SK-N-SH (cell line): Measurements from ENCODE around the gene GNB1L. TPM values are rescaled to one million over a fixed set of nuclear protein-coding genes. Genes with fewer than 3 reads are reported as not detected.

Source experiments
- CTCF ChIA-PET: fragments of 300-600, 350-600 bp; formaldehyde crosslinking; extraction: SDS; loops from one replicate; lab custom pipeline; 2021; lab: Yijun Ruan, JAX
- POLR2A ChIA-PET: fragments of 350-600 bp; sonication (Branson Sonifier 250); formaldehyde crosslinking; extraction: SDS; loops from one replicate; lab custom pipeline; 2020; ENCODE audit warnings: antibody characterized with exemption, inconsistent platforms; lab: Yijun Ruan, JAX
- DNase-seq: peaks from one replicate; pipeline ENCODE4 v3.0.0; 2012
- H2AFZ ChIP-seq: fragments of 200-600 bp; sonication (generic); 2 replicates; pipeline ENCODE4 v1.8.1; 2016; ENCODE audit warnings: antibody characterized with exemption, mild to moderate bottlenecking, low read depth
- H3F3A ChIP-seq: fragments of 200-600 bp; sonication (generic); replicated peaks from 2 replicates; pipeline ENCODE3; 2016; ENCODE audit warnings: antibody characterized with exemption, mild to moderate bottlenecking; ENCODE audit not compliant: insufficient read depth
- H3K27ac ChIP-seq, 2 experiments: fragments of 200-500 bp in 1 of 2; fragments of 200-600 bp in 1 of 2; sonication (Bioruptor generic) in 1 of 2; sonication (generic), shearing (Covaris generic) in 1 of 2; 2 replicates each; pipeline versions ENCODE4 v1.5.1 to v1.6.1; 2014 to 2016; ENCODE audit warnings: low read depth in 2 of 2, inconsistent platforms in 1 of 2, low read length in 1 of 2, mild to moderate bottlenecking in 1 of 2, mixed read lengths in 1 of 2
- H3K27me3 ChIP-seq: fragments of 200-600 bp; sonication (generic), shearing (Covaris generic); 2 replicates; pipeline ENCODE4 v1.6.1; 2016; ENCODE audit warnings: mixed run types; ENCODE audit not compliant: insufficient read depth
- H3K36me3 ChIP-seq, 2 experiments: fragments of 200-500 bp in 1 of 2; fragments of 200-600 bp in 1 of 2; sonication (Bioruptor generic) in 1 of 2; sonication (generic) in 1 of 2; replicated peaks in 1 of 2; 2 replicates each; pipeline versions ENCODE3 to v1.5.1; 2014 to 2016; ENCODE audit warnings: low read length in 1 of 2, mild to moderate bottlenecking in 1 of 2; ENCODE audit not compliant: insufficient read depth in 2 of 2, control insufficient read depth in 1 of 2
- H3K4me1 ChIP-seq, 2 experiments: fragments of 200-500 bp in 1 of 2; fragments of 200-600 bp in 1 of 2; sonication (Bioruptor generic) in 1 of 2; sonication (generic), shearing (Covaris generic) in 1 of 2; 2 replicates each; pipeline versions ENCODE4 v1.5.1 to v1.6.1; 2014 to 2016; ENCODE audit warnings: low read depth in 1 of 2, low read length in 1 of 2, mixed run types in 1 of 2; ENCODE audit not compliant: insufficient read depth in 2 of 2, control insufficient read depth in 1 of 2
- H3K4me2 ChIP-seq: fragments of 200-600 bp; sonication (generic), shearing (Covaris generic); 2 replicates; pipeline ENCODE4 v1.6.1; 2017; ENCODE audit warnings: mixed run types
- H3K4me3 ChIP-seq, 2 experiments: fragments of 200-500 bp in 1 of 2; fragments of 200-600 bp in 1 of 2; sonication (Bioruptor generic) in 1 of 2; sonication (generic), shearing (Covaris generic) in 1 of 2; 2 replicates each; pipeline versions ENCODE4 v1.5.1 to v1.8.1; 2014 to 2016; ENCODE audit warnings: low read depth in 2 of 2, inconsistent platforms in 1 of 2, low read length in 1 of 2, mild to moderate bottlenecking in 1 of 2, mixed read lengths in 1 of 2, moderate library complexity in 1 of 2
- H3K79me2 ChIP-seq: fragments of 200-600 bp; sonication (generic); 2 replicates; pipeline ENCODE4 v1.8.1; 2017; ENCODE audit warnings: mild to moderate bottlenecking; ENCODE audit not compliant: insufficient read depth
- H3K9ac ChIP-seq: fragments of 200-600 bp; sonication (generic); 2 replicates; pipeline ENCODE4 v1.6.1; 2017; ENCODE audit warnings: mixed run types
- H3K9me2 ChIP-seq: fragments of 200-600 bp; sonication (generic); 2 replicates; pipeline ENCODE4 v1.6.1; 2017; ENCODE audit warnings: mixed run types
- H3K9me3 ChIP-seq: fragments of 200-600 bp; sonication (generic); 2 replicates; pipeline ENCODE4 v1.6.1; 2017; ENCODE audit warnings: mixed run types, mild to moderate bottlenecking, moderate library complexity
- H4K20me1 ChIP-seq: fragments of 200-600 bp; sonication (generic); 2 replicates; pipeline ENCODE4 v1.6.1; 2017; ENCODE audit warnings: mild to moderate bottlenecking, mixed run types; ENCODE audit not compliant: insufficient read depth
- CHD2 ChIP-seq: fragments of 150-350 bp; IDR thresholded peaks from 2 replicates; pipeline ENCODE4 v1.6.1; 2018; ENCODE audit warnings: low read length; ENCODE audit not compliant: partially characterized antibody
- EP300 ChIP-seq, 2 experiments: IDR thresholded peaks; 2 replicates each; pipeline versions ENCODE4 v1.4.0 to v1.6.1; 2012; ENCODE audit warnings: borderline replicate concordance in 1 of 2, low read depth in 1 of 2, low read length in 1 of 2
- FOSL2 ChIP-seq: IDR thresholded peaks from 2 replicates; pipeline ENCODE4 v1.4.0; 2012; ENCODE audit warnings: low read depth, mild to moderate bottlenecking, moderate library complexity, borderline replicate concordance
- GATA2 ChIP-seq: sonication (generic); formaldehyde crosslinking; IDR thresholded peaks from 2 replicates; pipeline ENCODE4 v1.5.0; 2020; ENCODE audit warnings: mild to moderate bottlenecking, missing genetic modification reagents
- JUND ChIP-seq: IDR thresholded peaks from 2 replicates; pipeline ENCODE4 v1.4.0; 2012
- MEF2A ChIP-seq: IDR thresholded peaks from 2 replicates; pipeline ENCODE4 v1.4.0; 2012; ENCODE audit warnings: low read depth, borderline replicate concordance
- MXI1 ChIP-seq: IDR thresholded peaks from 2 replicates; pipeline ENCODE4 v1.6.1; 2012; ENCODE audit warnings: mild to moderate bottlenecking, low read depth, low read length, improper control_type of control experiment
- NFIC ChIP-seq: IDR thresholded peaks from 2 replicates; pipeline ENCODE4 v1.4.0; 2012; ENCODE audit warnings: borderline replicate concordance
- RFX5 ChIP-seq: IDR thresholded peaks from 2 replicates; pipeline ENCODE4 v1.6.1; 2012; ENCODE audit warnings: mild to moderate bottlenecking, improper control_type of control experiment, low read length
- RXRA ChIP-seq: IDR thresholded peaks from 2 replicates; pipeline ENCODE4 v1.4.0; 2012; ENCODE audit warnings: low read depth, mild to moderate bottlenecking, borderline replicate concordance
- SIN3A ChIP-seq: IDR thresholded peaks from 2 replicates; pipeline ENCODE4 v1.6.1; 2012; ENCODE audit warnings: low read depth, mild to moderate bottlenecking, low read length, moderate library complexity, borderline replicate concordance
- SMC3 ChIP-seq: IDR thresholded peaks from 2 replicates; pipeline ENCODE4 v1.6.1; 2012; ENCODE audit warnings: low read depth, low read length, improper control_type of control experiment
- TAF1 ChIP-seq: IDR thresholded peaks from 2 replicates; pipeline ENCODE4 v1.6.1; 2012; ENCODE audit warnings: low read depth, mild to moderate bottlenecking, low read length, moderate library complexity, borderline replicate concordance
- YY1 ChIP-seq: IDR thresholded peaks from 2 replicates; pipeline ENCODE4 v1.4.0; 2012; ENCODE audit warnings: low read depth, mild to moderate bottlenecking
- whole genome bisulfite sequencing: methylation state at CpG from one replicate; pipeline ENCODE4 v1.1.6; 2017; ENCODE audit warnings: low lambda C conversion rate; 5-methylcytosine and 5-hydroxymethylcytosine counted together
- polyA plus RNA-seq, 3 experiments: library from polyadenylated mRNA; depleted of rRNA; stranded (reverse); fragments of >200 nt; gene quantifications; 2 replicates each; pipeline ENCODE4 v1.2.3, GENCODE V29; 2012
- TF ChIP-seq, protein P1 (sequence below): fragments of 150-350 bp; IDR thresholded peaks from 2 replicates; pipeline ENCODE4 v1.6.1; 2016; ENCODE audit warnings: mild to moderate bottlenecking, low read depth, low read length
- TF ChIP-seq, protein P2 (sequence below): fragments of 200-600 bp; sonication (generic); IDR thresholded peaks from 2 replicates; pipeline ENCODE4 v1.6.1; 2017; ENCODE audit warnings: antibody characterized with exemption, mild to moderate bottlenecking, moderate library complexity
- TF ChIP-seq, protein P3 (sequence below): IDR thresholded peaks from 2 replicates; pipeline ENCODE4 v1.4.0; 2012; ENCODE audit warnings: low read depth, borderline replicate concordance
- TF ChIP-seq, protein P4 (sequence below): fragments of 150-350 bp; IDR thresholded peaks from 2 replicates; pipeline ENCODE4 v1.6.1; 2017; ENCODE audit warnings: antibody characterized with exemption, low read length, low read depth, borderline replicate concordance

Gene GNB1L
- polyA plus RNA-seq, 1 of the 3 experiments (the other 2 are of a cell fraction), result 5.9 TPM

DNA sequence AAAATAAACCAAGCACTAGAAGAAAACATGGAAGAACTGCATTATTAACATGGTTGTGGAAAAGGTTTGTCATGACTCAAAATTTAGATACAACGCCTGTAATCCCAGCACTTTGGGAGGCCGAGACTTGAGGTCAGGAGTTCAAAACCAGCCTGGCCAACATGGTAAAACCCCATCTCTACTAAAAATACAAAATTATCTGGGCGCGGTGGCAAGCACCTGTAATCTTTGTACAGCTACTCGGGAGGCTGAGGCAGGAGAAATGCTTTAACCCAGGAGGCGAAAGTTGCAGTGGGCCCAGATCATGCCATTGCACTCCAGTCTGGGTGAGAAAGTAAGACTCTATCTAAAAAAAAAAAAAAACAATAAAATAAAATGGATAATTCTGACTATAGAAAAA lies 23.7 kb downstream of the GNB1L start:
- WGBS, result 94% methylated on average over 6 of the region's 6 CpGs
- Histone ChIP-seq H3K79me2 (peaks cover 10% of the 10 kb centered on the region; the same call in 1 of the 2 replicates), H3K9me3 (no peaks in the 10 kb centered on the region), H3K36me3 (peaks cover 0 to 8% of the 10 kb centered on the region in 2 experiments), H3K9ac (no peak overlapping the region), H3K4me2 (no peak overlapping the region), H3K9me2 (no peaks in the 10 kb centered on the region), H3K27ac (no peak overlapping the region), H3K27me3 (no peaks in the 10 kb centered on the region), H2AFZ (no peak overlapping the region), H3F3A (no peaks in the 10 kb centered on the region), H4K20me1 (no peaks in the 10 kb centered on the region), H3K4me3 (no peak overlapping the region), H3K4me1 (no peaks in the 10 kb centered on the region; a peak in 2 of 4 replicates)
- no peak for DNase-seq
- TF ChIP-seq YY1 (no peak), RFX5 (no peak), MEF2A (no peak), RXRA (no peak), MXI1 (no peak)
- TF ChIP-seq, protein P1, sequence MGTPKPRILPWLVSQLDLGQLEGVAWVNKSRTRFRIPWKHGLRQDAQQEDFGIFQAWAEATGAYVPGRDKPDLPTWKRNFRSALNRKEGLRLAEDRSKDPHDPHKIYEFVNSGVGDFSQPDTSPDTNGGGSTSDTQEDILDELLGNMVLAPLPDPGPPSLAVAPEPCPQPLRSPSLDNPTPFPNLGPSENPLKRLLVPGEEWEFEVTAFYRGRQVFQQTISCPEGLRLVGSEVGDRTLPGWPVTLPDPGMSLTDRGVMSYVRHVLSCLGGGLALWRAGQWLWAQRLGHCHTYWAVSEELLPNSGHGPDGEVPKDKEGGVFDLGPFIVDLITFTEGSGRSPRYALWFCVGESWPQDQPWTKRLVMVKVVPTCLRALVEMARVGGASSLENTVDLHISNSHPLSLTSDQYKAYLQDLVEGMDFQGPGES, result no peak
- TF ChIP-seq, protein P2, sequence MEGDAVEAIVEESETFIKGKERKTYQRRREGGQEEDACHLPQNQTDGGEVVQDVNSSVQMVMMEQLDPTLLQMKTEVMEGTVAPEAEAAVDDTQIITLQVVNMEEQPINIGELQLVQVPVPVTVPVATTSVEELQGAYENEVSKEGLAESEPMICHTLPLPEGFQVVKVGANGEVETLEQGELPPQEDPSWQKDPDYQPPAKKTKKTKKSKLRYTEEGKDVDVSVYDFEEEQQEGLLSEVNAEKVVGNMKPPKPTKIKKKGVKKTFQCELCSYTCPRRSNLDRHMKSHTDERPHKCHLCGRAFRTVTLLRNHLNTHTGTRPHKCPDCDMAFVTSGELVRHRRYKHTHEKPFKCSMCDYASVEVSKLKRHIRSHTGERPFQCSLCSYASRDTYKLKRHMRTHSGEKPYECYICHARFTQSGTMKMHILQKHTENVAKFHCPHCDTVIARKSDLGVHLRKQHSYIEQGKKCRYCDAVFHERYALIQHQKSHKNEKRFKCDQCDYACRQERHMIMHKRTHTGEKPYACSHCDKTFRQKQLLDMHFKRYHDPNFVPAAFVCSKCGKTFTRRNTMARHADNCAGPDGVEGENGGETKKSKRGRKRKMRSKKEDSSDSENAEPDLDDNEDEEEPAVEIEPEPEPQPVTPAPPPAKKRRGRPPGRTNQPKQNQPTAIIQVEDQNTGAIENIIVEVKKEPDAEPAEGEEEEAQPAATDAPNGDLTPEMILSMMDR, result no peak
- TF ChIP-seq, protein P3, sequence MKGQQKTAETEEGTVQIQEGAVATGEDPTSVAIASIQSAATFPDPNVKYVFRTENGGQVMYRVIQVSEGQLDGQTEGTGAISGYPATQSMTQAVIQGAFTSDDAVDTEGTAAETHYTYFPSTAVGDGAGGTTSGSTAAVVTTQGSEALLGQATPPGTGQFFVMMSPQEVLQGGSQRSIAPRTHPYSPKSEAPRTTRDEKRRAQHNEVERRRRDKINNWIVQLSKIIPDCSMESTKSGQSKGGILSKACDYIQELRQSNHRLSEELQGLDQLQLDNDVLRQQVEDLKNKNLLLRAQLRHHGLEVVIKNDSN, result no peak
- POLR2A ChIA-PET, result no interaction called here
- CTCF ChIA-PET, result interaction anchor here (1.0 to 2.1 kb wide), 2 partner anchors 12 to 98 kb away, joined by 3 to 5 read pairs; no protein-coding TSS in a partner anchor

DNA sequence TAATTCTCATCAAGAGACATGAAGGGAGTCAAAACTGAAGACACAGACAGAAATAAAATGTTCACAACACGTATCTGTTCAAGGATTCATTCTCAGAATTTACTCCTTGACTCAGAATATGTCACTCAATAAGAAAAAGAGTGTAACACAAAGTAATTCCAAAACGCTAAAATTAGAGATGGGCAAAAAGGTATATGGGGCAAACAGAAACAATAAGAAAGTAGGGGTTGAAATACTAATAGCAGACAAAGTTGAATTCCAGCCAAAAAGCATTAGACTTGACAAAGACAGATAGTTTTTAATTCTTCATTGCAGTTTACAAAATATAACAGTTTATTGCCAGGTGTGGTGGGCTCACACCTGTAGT lies 26.7 kb downstream of the GNB1L start:
- no peaks in the 10 kb centered on the region for H4K20me1 ChIP-seq
- H3K79me2 ChIP-seq, result peaks cover 10% of the 10 kb centered on the region; the same call in 1 of the 2 replicates
- POLR2A ChIA-PET, result no interaction called here
- no peaks in the 10 kb centered on the region for H3F3A ChIP-seq
- H3K9ac ChIP-seq, result no peak overlapping the region
- no peak overlapping the region for H2AFZ ChIP-seq
- H3K9me3 ChIP-seq, result no peaks in the 10 kb centered on the region
- no peak overlapping the region for H3K4me2 ChIP-seq
- DNase-seq, result no peak
- H3K27ac ChIP-seq, result no peak overlapping the region
- H3K36me3 ChIP-seq, result no peaks in the 10 kb centered on the region
- CTCF ChIA-PET, result interaction anchor here (0.8 kb wide), 1 partner anchor 82 kb away, joined by 3 read pairs; no protein-coding TSS in a partner anchor
- H3K27me3 ChIP-seq, result no peaks in the 10 kb centered on the region
- peaks cover 0 to 16% of the 10 kb centered on the region in 2 experiments; a peak in 1 of 4 replicates for H3K4me1 ChIP-seq
- no peaks in the 10 kb centered on the region for H3K9me2 ChIP-seq
- no peak overlapping the region for H3K4me3 ChIP-seq
- 92% methylated on average over 2 of the region's 2 CpGs for WGBS
- TF ChIP-seq NFIC (no peak), SIN3A (no peak), YY1 (no peak), MXI1 (no peak), EP300 (IDR thresholded peaks at IDR 0.05; ENCODE audit: borderline replicate concordance in 1 of 2, low read depth in 1 of 2, low read length in 1 of 2) (no peak), MEF2A (no peak), JUND (no peak), FOSL2 (no peak), CHD2 (no peak), GATA2 (no peak), TAF1 (no peak), SMC3 (no peak)
- TF ChIP-seq, protein P1, result no peak
- TF ChIP-seq, protein P4, sequence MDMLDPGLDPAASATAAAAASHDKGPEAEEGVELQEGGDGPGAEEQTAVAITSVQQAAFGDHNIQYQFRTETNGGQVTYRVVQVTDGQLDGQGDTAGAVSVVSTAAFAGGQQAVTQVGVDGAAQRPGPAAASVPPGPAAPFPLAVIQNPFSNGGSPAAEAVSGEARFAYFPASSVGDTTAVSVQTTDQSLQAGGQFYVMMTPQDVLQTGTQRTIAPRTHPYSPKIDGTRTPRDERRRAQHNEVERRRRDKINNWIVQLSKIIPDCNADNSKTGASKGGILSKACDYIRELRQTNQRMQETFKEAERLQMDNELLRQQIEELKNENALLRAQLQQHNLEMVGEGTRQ, result no peak
- TF ChIP-seq, protein P2, result no peak
